Measurements from ENCODE around the gene SPESP1. TPM values are rescaled to one million over a fixed set of nuclear protein-coding genes. Genes with fewer than 3 reads are reported as not detected.
"Not testable (repeated sequence)": the region's sequence is repeated elsewhere in the genome, so short reads cannot be mapped to it uniquely, and the experiment has no call there.

SPESP1 gene
- total RNA-seq, 3 donors from 2014 or later, result 0.29 to 3.8 (median 1.3) TPM

DNA sequence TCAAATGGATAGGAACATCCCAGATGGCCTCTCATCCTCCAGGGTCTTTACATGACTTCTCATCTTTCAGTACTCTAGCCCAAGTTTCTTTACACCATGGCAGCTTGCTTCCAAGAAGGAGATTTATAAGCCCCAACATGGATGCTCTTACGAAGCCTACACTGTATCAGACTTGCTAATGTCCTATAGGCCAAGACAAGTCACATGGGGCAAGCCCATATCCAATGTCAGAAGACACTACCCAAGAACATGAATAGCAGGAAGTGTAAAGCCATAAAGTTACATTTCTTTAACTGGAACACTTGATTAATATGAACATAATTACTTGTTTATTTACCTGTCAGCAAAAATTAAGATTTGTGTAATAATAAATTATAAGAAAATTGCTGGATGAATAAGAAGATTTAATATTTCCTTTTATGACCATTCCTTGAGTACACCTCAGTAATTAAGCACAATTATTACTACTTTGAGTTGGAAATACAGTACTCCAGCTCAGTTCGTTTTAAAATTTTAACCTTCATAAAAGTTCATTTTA is 5.1 kb downstream of the SPESP1 start:
- no peaks in the 10 kb centered on the region for H3K4me1 ChIP-seq (ENCODE audit: low read depth)
- no peak for DNase-seq
- H3K4me3 ChIP-seq, result no peak overlapping the region
- TF ChIP-seq, protein P1, sequence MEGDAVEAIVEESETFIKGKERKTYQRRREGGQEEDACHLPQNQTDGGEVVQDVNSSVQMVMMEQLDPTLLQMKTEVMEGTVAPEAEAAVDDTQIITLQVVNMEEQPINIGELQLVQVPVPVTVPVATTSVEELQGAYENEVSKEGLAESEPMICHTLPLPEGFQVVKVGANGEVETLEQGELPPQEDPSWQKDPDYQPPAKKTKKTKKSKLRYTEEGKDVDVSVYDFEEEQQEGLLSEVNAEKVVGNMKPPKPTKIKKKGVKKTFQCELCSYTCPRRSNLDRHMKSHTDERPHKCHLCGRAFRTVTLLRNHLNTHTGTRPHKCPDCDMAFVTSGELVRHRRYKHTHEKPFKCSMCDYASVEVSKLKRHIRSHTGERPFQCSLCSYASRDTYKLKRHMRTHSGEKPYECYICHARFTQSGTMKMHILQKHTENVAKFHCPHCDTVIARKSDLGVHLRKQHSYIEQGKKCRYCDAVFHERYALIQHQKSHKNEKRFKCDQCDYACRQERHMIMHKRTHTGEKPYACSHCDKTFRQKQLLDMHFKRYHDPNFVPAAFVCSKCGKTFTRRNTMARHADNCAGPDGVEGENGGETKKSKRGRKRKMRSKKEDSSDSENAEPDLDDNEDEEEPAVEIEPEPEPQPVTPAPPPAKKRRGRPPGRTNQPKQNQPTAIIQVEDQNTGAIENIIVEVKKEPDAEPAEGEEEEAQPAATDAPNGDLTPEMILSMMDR (IDR thresholded peaks at IDR 0.05), result no peak
- no peaks in the 10 kb centered on the region for H3K36me3 ChIP-seq (ENCODE audit: low read depth)
- intact Hi-C loops (cut with DNase I, micrococcal nuclease), result no loop called here
- no peak for ATAC-seq
- H3K9me3 ChIP-seq, result no peaks in the 10 kb centered on the region

DNA sequence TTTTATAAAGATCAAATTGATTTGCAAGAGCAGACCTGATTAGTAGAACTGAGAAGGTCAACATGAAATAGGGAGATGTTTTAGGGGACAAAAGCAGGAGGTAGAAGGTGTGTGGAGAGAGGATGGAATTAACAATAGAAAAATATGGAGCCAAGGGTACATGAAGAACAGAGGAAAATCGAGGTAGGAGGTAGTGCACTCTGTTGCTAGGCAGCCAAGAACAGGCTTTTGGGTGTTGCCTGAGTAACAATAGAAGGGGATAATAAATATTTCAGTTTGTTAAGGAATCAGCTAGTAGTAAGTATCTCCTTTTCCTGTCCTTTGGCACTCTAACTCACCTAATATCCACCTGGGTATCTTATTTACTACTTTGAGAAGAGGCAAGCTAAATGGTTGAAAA is 9.2 kb downstream of the SPESP1 start:
- H3K36me3 ChIP-seq (ENCODE audit: low read depth), result no peaks in the 10 kb centered on the region
- ATAC-seq (no peak), DNase-seq (no peak)
- no peaks in the 10 kb centered on the region for H3K9me3 ChIP-seq
- no peak overlapping the region for H3K4me3 ChIP-seq
- no peaks in the 10 kb centered on the region for H3K4me1 ChIP-seq (ENCODE audit: low read depth)
- intact Hi-C loops (cut with DNase I, micrococcal nuclease), result no loop called here
- TF ChIP-seq, protein P1 (IDR thresholded peaks at IDR 0.05), result no peak

DNA sequence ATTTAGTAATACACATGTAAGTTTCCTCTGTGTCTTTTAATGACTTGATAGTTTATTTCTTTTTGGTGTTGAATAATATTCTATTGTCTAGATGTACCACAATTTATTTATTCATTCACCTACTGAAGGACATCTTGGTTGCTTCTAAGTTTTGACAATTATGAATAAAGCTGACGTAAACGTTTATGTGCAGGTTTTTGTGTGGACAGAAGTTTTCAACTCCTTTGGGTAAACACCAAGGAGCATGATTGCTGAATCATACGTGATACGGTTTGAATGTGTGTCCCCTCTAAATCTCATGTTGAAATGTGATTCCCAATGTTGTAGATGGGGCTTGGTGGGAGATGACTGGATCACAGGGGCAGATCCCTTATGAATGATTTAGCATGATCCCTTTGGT is 21.5 kb downstream of the SPESP1 start:
- TF ChIP-seq, protein P1 (IDR thresholded peaks at IDR 0.05), result no peak
- H3K9me3 ChIP-seq, result no peaks in the 10 kb centered on the region
- no peak for ATAC-seq
- intact Hi-C loops (cut with DNase I, micrococcal nuclease), result no loop called here
- H3K36me3 ChIP-seq (ENCODE audit: low read depth), result no peaks in the 10 kb centered on the region
- no peaks in the 10 kb centered on the region for H3K4me1 ChIP-seq (ENCODE audit: low read depth)
- no peak for DNase-seq
- no peak overlapping the region for H3K4me3 ChIP-seq

DNA sequence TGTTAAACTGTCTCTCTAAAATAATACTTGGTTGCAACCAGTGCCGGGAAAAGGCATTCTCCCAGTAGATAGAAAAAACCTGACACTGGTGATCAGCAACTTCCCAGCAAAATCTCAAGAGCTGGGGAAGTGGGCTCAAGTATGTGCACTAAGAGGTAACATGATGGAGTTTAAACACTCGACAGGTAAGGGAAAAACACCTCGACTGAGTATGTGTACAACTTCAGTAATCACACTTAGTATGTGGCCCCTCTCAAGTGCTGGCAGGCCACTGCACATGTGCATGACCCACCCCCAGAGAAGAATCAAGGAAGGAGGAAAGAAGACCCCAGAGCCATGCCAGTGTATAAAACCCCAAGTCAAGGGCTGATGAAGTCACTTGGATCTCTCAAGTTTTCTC is 27.4 kb downstream of the SPESP1 start:
- no peak overlapping the region for H3K4me3 ChIP-seq
- TF ChIP-seq, protein P1 (IDR thresholded peaks at IDR 0.05), result no peak
- intact Hi-C loops (cut with DNase I, micrococcal nuclease), result no loop called here
- H3K36me3 ChIP-seq (ENCODE audit: low read depth), result no peaks in the 10 kb centered on the region
- H3K9me3 ChIP-seq, result no peaks in the 10 kb centered on the region
- no peaks in the 10 kb centered on the region for H3K4me1 ChIP-seq (ENCODE audit: low read depth)
- no peak for DNase-seq
- no peak for ATAC-seq

DNA sequence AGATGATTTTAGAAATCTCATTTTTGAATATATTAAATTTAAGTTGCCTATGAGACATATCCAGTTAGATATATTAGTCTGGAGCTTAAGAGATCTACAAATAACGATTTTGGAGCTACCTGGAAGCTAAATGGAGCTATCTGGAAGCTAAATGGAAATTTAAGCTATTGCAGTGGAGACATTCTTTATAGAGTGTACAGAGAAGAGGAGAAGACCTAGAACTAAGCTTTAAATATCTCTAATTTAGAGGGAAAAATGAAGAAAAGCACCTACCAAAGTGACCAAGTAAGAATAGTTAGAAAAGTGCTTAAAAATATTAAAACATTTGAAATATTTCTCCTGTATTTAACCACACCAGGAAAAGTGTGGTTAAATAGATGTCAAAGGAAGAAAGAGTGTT is 28.3 kb downstream of the SPESP1 start:
- TF ChIP-seq, protein P1 (IDR thresholded peaks at IDR 0.05), result no peak
- Histone ChIP-seq H3K9me3 (no peaks in the 10 kb centered on the region), H3K4me1 (ENCODE audit: low read depth) (no peaks in the 10 kb centered on the region), H3K4me3 (no peak overlapping the region), H3K36me3 (ENCODE audit: low read depth) (no peaks in the 10 kb centered on the region)
- ATAC-seq (no peak), DNase-seq (no peak)
- intact Hi-C loops (cut with DNase I, micrococcal nuclease), result no loop called here

DNA sequence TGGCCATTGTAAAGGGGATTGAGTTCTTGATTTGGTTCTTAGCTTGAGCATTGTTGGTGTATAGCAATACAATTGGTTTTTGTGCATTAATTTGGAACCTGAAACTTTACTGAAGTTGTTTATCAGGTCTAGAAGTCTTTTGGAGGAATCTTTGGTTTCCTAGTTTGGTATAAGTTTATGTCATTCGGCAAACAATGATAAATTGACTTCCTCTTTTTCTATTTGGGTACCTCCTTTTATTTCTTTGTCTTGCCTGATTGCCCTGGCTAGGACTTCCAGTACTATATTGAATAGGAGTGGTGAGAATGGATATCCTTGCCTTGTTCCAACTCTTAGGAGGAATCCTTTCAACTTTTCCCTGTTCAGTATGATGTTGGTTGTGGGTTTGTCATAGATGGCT is 32.1 kb downstream of the SPESP1 start:
- Histone ChIP-seq H3K4me3 (no peak overlapping the region), H3K9me3 (no peaks in the 10 kb centered on the region), H3K4me1 (ENCODE audit: low read depth) (no peaks in the 10 kb centered on the region), H3K36me3 (ENCODE audit: low read depth) (no peaks in the 10 kb centered on the region)
- intact Hi-C loops (cut with DNase I, micrococcal nuclease), result no loop called here
- ATAC-seq, result no peak
- TF ChIP-seq, protein P1 (IDR thresholded peaks at IDR 0.05), result no peak
- DNase-seq, result no peak

DNA sequence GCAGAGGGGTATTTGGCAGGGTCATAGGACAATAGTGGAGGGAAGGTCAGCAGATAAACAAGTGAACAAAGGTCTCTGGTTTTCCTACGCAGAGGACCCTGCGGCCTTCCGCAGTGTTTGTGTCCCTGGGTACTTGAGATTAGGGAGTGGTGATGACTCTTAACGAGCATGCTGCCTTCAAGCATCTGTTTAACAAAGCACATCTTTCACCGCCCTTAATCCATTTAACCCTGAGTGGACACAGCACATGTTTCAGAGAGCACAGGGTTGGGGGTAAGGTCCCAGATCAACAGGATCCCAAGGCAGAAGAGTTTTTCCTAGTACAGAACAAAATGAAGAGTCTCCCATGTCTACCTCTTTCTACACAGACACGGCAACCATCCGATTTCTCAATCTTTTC is 33.4 kb downstream of the SPESP1 start:
- H3K4me1 ChIP-seq (ENCODE audit: low read depth); DNase-seq; H3K4me3 ChIP-seq; H3K36me3 ChIP-seq (ENCODE audit: low read depth); intact Hi-C loops (cut with DNase I, micrococcal nuclease); H3K9me3 ChIP-seq; ATAC-seq: not testable (repeated sequence)

Measured in mucosa of descending colon (tissue), 3 donors.